ENCODE data around the gene SPATA31D1. TPM values are rescaled to one million over a fixed set of nuclear protein-coding genes. Genes with fewer than 3 reads are reported as not detected.

SPATA31D1 gene
- total and polyA plus RNA-seq, 8 donors, result not detected

Other genes with a start within 250 kb of the SPATA31D1 start
- gene SPATA31D4, start 60.3 kb upstream of the SPATA31D1 start, total RNA-seq, result not detected
- not detected for gene SPATA31D4, start 60.3 kb upstream of the SPATA31D1 start, polyA plus RNA-seq (ENCODE audit: insufficient read length in 6 of 6)
- gene SPATA31D3, start 45.3 kb upstream of the SPATA31D1 start, total RNA-seq, result not detected
- gene SPATA31D3, start 45.3 kb upstream of the SPATA31D1 start, polyA plus RNA-seq (ENCODE audit: insufficient read length in 6 of 6), result not detected